Astrocyte of the spinal cord (primary cell): ENCODE results near the gene SLC30A7.
"Not testable (repeated sequence)": the region's sequence is repeated elsewhere in the genome, so short reads cannot be mapped to it uniquely, and the experiment has no call there.

ENCODE experiments used
- DNase-seq: peaks from one replicate; pipeline ENCODE4 v3.0.0; 2011; ENCODE audit warnings: low read depth, low spot score
- H3K4me3 ChIP-seq: 2 replicates; pipeline ENCODE4 v1.5.1; 2011; ENCODE audit warnings: low read depth, mild to moderate bottlenecking, low read length, moderate library complexity
- in situ Hi-C: cut with HindIII; loops from 2 replicates; pipeline ENCODE4 v1.10.0; 2017; ENCODE audit warnings: low sequenced_read_pairs
- TF ChIP-seq, protein P1 (sequence below): IDR thresholded peaks from 2 replicates; pipeline ENCODE4 v1.5.1; 2012; ENCODE audit warnings: low read depth, mild to moderate bottlenecking, low read length, inconsistent platforms

The SLC30A7 gene

GRCh38 chr1:100931716-100932115 is 35.8 kb downstream of the SLC30A7 start:
- TF ChIP-seq, protein P1, sequence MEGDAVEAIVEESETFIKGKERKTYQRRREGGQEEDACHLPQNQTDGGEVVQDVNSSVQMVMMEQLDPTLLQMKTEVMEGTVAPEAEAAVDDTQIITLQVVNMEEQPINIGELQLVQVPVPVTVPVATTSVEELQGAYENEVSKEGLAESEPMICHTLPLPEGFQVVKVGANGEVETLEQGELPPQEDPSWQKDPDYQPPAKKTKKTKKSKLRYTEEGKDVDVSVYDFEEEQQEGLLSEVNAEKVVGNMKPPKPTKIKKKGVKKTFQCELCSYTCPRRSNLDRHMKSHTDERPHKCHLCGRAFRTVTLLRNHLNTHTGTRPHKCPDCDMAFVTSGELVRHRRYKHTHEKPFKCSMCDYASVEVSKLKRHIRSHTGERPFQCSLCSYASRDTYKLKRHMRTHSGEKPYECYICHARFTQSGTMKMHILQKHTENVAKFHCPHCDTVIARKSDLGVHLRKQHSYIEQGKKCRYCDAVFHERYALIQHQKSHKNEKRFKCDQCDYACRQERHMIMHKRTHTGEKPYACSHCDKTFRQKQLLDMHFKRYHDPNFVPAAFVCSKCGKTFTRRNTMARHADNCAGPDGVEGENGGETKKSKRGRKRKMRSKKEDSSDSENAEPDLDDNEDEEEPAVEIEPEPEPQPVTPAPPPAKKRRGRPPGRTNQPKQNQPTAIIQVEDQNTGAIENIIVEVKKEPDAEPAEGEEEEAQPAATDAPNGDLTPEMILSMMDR = no peak
- DNase-seq = no peak
- H3K4me3 ChIP-seq = no peak overlapping the region
- in situ Hi-C loops = no loop called here

- in situ Hi-C loops, H3K4me3 ChIP-seq, DNase-seq: not testable (repeated sequence)
These were observed 37.7 kb downstream of the SLC30A7 start for GRCh38 chr1:100933555-100933954.

DNA sequence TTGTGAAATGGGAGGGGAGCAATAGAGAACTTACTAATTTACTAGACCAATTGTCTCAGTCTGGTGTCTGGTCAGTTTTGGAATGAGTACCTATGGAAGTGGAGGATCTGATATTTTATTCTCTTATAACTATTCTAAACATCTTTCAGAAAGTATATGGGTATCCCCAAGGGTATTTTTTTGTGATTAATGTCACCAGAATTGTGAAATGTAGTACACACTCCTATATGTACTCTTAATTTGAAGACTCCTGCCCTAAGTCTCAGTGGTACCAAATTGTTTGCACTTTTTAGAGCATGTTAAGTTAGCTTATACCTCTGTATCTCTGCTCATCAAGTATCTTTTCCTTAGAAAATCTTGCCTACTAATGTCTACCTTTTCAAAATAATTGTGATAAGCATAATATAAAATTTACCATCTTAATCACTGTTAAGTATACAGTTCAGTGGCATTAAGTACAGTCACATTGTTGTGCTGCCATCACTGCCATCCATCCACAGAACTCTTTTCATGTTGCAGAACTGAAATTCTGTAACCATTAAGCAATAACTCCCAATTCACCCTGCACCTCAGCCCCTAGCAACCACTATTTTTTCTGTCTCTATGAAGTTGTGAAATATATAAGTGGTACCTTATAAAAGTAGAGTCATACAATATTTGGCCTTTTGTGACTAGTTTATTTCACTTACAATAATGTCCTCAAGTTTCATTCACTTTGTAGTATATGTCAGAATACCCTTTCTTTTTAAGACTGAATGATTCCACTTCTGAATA is 40.5 kb downstream of the SLC30A7 start:
- TF ChIP-seq, protein P1 = no peak
- no peak for DNase-seq
- H3K4me3 ChIP-seq = no peak overlapping the region
- in situ Hi-C loops = no loop called here

DNA sequence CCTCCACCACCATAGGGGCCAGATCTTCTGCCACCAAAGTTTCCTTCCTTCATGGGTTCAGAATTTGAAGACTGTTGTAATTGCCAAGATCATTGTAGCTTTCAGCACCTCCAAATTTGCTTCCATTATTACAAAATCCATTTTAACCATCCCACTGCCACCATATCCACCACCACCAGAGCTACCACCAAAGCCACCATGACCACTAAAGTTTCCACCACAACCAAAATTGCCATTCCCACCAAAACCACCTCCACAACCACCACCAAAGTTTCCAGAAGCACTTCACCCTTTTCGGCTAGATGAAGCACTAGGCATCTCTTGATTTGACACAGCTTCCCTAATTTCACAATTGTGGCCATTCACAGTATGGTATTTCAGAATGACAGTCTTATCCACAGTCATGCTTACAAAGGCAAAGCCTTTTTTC is 45.2 kb downstream of the SLC30A7 start:
- TF ChIP-seq, protein P1 = no peak
- in situ Hi-C loops = no loop called here
- DNase-seq = no peak
- no peak overlapping the region for H3K4me3 ChIP-seq

GRCh38 chr1:100941580-100942216 is 45.8 kb downstream of the SLC30A7 start:
- DNase-seq = no peak
- in situ Hi-C loops = no loop called here
- H3K4me3 ChIP-seq = no peak overlapping the region
- TF ChIP-seq, protein P1 = no peak

GRCh38 chr1:100942304-100943046 is 46.6 kb downstream of the SLC30A7 start:
- H3K4me3 ChIP-seq = no peak overlapping the region
- in situ Hi-C loops = no loop called here
- no peak for DNase-seq
- TF ChIP-seq, protein P1 = no peak
